Upper lobe of left lung (tissue), 4 donors: ENCODE results near the gene ERICH4.

Experiments
- EP300 ChIP-seq, 4 donors: sonication (generic); formaldehyde crosslinking; IDR thresholded peaks; one replicate each; pipeline ENCODE4 v1.5.1; 2017; ENCODE audit warnings: antibody characterized with exemption in 4 of 4, control low read depth in 2 of 4
- POLR2A ChIP-seq, 4 donors: fragments of 450-650 bp; IDR thresholded peaks; one replicate each; pipeline ENCODE4 v1.5.1; 2016 to 2017; ENCODE audit warnings: antibody characterized with exemption in 4 of 4, mild to moderate bottlenecking in 2 of 4
- POLR2AphosphoS5 ChIP-seq, 2 donors: sonication (generic); formaldehyde crosslinking; IDR thresholded peaks; one replicate each; pipeline ENCODE4 v1.5.1; 2017; ENCODE audit warnings: antibody characterized with exemption in 2 of 2
- TF ChIP-seq, protein P1 (sequence below), 6 experiments: fragments of 450-650 bp in 4 of 6; fragments of 200-600 bp in 2 of 6; sonication (generic) in 2 of 6; IDR thresholded peaks; one replicate each; pipeline ENCODE4 v1.5.1; 2016 to 2019; ENCODE audit warnings: antibody characterized with exemption in 6 of 6

DNA sequence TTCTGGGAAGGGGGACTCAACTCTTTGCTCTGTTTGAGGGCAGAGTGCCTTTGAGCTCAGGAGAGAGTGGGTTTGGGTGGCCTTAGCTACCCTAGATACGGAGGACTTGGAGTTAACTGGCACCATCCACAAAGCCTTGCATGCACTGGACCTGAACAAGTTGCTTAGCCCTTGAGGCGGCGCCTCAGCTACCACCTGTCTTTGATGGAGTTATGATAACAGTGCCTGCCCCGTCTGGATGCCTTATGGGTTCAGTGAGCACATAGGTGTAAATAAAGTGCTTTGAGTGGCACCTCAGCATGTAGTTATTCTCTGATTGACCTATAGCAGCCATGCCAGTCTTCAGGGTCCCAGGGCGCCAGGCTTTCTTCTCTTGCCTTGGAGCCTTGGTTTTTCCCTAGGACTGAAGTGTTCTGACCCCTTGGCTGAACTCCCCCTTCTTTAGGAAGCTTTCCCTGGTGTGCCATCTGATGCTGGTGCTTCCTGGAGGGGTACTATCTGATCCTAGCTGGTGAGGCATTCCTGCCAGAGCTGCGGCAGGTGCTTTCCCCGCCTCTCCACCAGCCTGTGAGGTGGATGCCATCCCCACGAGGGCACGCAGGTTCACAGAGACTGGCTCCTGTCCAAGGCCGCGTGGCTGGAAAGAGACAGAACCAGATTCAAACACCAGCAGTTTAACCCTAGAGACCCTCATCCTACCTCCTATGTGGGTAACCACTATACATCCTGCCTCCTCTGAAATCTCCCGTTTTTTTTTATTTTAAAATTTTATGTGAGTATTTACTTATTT lies 39.6 kb upstream of the ERICH4 start:
- TF ChIP-seq, protein P1, sequence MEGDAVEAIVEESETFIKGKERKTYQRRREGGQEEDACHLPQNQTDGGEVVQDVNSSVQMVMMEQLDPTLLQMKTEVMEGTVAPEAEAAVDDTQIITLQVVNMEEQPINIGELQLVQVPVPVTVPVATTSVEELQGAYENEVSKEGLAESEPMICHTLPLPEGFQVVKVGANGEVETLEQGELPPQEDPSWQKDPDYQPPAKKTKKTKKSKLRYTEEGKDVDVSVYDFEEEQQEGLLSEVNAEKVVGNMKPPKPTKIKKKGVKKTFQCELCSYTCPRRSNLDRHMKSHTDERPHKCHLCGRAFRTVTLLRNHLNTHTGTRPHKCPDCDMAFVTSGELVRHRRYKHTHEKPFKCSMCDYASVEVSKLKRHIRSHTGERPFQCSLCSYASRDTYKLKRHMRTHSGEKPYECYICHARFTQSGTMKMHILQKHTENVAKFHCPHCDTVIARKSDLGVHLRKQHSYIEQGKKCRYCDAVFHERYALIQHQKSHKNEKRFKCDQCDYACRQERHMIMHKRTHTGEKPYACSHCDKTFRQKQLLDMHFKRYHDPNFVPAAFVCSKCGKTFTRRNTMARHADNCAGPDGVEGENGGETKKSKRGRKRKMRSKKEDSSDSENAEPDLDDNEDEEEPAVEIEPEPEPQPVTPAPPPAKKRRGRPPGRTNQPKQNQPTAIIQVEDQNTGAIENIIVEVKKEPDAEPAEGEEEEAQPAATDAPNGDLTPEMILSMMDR (IDR thresholded peaks at IDR 0.05), result no peak
- TF ChIP-seq POLR2A (IDR thresholded peaks at IDR 0.05) (no peak), POLR2AphosphoS5 (IDR thresholded peaks at IDR 0.05) (no peak), EP300 (IDR thresholded peaks at IDR 0.05) (no peak)
